GM23248 (cell line): ENCODE measurements around the gene TMEM273. TPM values are rescaled to one million over a fixed set of nuclear protein-coding genes. Genes with fewer than 3 reads are reported as not detected.

Experiments used
- DNase-seq: peaks from one replicate; pipeline ENCODE4 v3.0.0-alpha.2; 2015
- H2AFZ ChIP-seq: fragments of 200-600 bp; sonication (generic); 2 replicates; pipeline ENCODE4 v1.6.1; 2016; ENCODE audit warnings: antibody characterized with exemption
- H3F3A ChIP-seq: fragments of 200-600 bp; sonication (generic); 2 replicates; pipeline ENCODE4 v1.6.1; 2016; ENCODE audit warnings: mild to moderate bottlenecking, antibody characterized with exemption, mixed run types; ENCODE audit not compliant: insufficient read depth
- H3K27ac ChIP-seq: fragments of 200-600 bp; sonication (generic); 2 replicates; pipeline ENCODE4 v1.5.1; 2016; ENCODE audit warnings: mild to moderate bottlenecking
- H3K27me3 ChIP-seq: fragments of 200-600 bp; sonication (generic); replicated peaks from 2 replicates; pipeline ENCODE4 v1.6.1; 2016; ENCODE audit warnings: mild to moderate bottlenecking; ENCODE audit not compliant: insufficient read depth
- H3K36me3 ChIP-seq: fragments of 200-600 bp; sonication (generic); 2 replicates; pipeline ENCODE4 v1.6.1; 2016; ENCODE audit warnings: low read depth, mild to moderate bottlenecking
- H3K4me1 ChIP-seq: fragments of 200-600 bp; sonication (generic); 2 replicates; pipeline ENCODE4 v1.6.1; 2016; ENCODE audit warnings: mild to moderate bottlenecking; ENCODE audit not compliant: insufficient read depth
- H3K4me2 ChIP-seq: fragments of 200-600 bp; sonication (generic); one replicate; pipeline ENCODE4 v1.6.1; 2016; ENCODE audit warnings: mild to moderate bottlenecking; ENCODE audit not compliant: unreplicated experiment
- H3K4me3 ChIP-seq: fragments of 200-600 bp; sonication (generic); 2 replicates; pipeline ENCODE4 v1.5.1; 2016; ENCODE audit warnings: mild to moderate bottlenecking
- H3K79me2 ChIP-seq: fragments of 200-600 bp; sonication (generic); 2 replicates; pipeline ENCODE4 v1.6.1; 2016; ENCODE audit warnings: mild to moderate bottlenecking; ENCODE audit not compliant: insufficient read depth
- H3K9ac ChIP-seq: fragments of 200-600 bp; sonication (generic); 2 replicates; pipeline ENCODE4 v1.6.1; 2016; ENCODE audit warnings: mild to moderate bottlenecking
- H3K9me2 ChIP-seq: fragments of 200-600 bp; sonication (generic); 2 replicates; pipeline ENCODE4 v1.6.1; 2016; ENCODE audit warnings: mixed run types, mild to moderate bottlenecking, moderate library complexity; ENCODE audit not compliant: insufficient read depth
- H3K9me3 ChIP-seq: fragments of 200-600 bp; sonication (generic); one replicate; pipeline ENCODE4 v1.6.1; 2017; ENCODE audit warnings: low read depth
- H4K20me1 ChIP-seq: fragments of 200-600 bp; sonication (generic); 2 replicates; pipeline ENCODE4 v1.6.0; 2016; ENCODE audit not compliant: insufficient read depth
- EZH2 ChIP-seq: fragments of 200-600 bp; sonication (generic); IDR thresholded peaks from 2 replicates; pipeline ENCODE4 v1.6.1; 2018; ENCODE audit warnings: antibody characterized with exemption, mild to moderate bottlenecking; ENCODE audit not compliant: insufficient read depth, poor library complexity, severe bottlenecking
- EZH2phosphoT487 ChIP-seq: fragments of 200-600 bp; sonication (generic); IDR thresholded peaks from 2 replicates; pipeline ENCODE4 v1.6.1; 2018; ENCODE audit warnings: antibody characterized with exemption, moderate library complexity, mild to moderate bottlenecking, low read depth; ENCODE audit not compliant: insufficient read depth
- WGBS, 2 experiments: methylation state at CpG; one replicate each; pipeline ENCODE4 v1.1.6; 2015 to 2017; ENCODE audit warnings: low lambda C conversion rate in 2 of 2, low coverage in 1 of 2; ENCODE audit errors: missing lambda C conversion rate in 2 of 2; 5-methylcytosine and 5-hydroxymethylcytosine counted together
- in situ Hi-C: fragments of 300-500 bp; cut with MboI; formaldehyde crosslinking; loops from 2 replicates; pipeline ENCODE4 v1.15.0; 2020
- polyA plus RNA-seq: library from polyadenylated mRNA; unstranded; fragments of >200 nt; fragmentation: Nextera tagmentation; extraction: Ambion mirVana; gene quantifications from 2 replicates; pipeline ENCODE4 v1.2.1, GENCODE V29; 2016
- total RNA-seq: library from RNA; depleted of rRNA; stranded (reverse); fragments of >200 nt; shearing (Covaris generic); gene quantifications from 2 replicates; pipeline ENCODE4 v1.2.3, GENCODE V29; 2014

The TMEM273 gene
- total and polyA plus RNA-seq, 2 experiments from 2014 or later, result not detected

GRCh38 chr10:49194212-49194920, 6.2 kb upstream of the TMEM273 start:
- in situ Hi-C loops, result no loop called here
- WGBS, 2 experiments, result 65 to 70% methylated on average over 8 of the region's 8 CpGs
- TF ChIP-seq EZH2 (no peak), EZH2phosphoT487 (no peak)
- Histone ChIP-seq H3K27ac (no peak overlapping the region), H2AFZ (no peak overlapping the region), H3K79me2 (no peaks in the 10 kb centered on the region), H3K4me2 (no peak overlapping the region), H3K27me3 (no peaks in the 10 kb centered on the region; the same call in 1 of the 2 replicates), H3K4me1 (no peaks in the 10 kb centered on the region), H3K9me3 (no peaks in the 10 kb centered on the region), H3K9ac (no peak overlapping the region), H3F3A (no peaks in the 10 kb centered on the region), H3K4me3 (no peak overlapping the region), H4K20me1 (no peaks in the 10 kb centered on the region), H3K9me2 (no peaks in the 10 kb centered on the region), H3K36me3 (no peaks in the 10 kb centered on the region)
- no peak for DNase-seq

GRCh38 chr10:49191349-49191748, 3.2 kb upstream of the TMEM273 start:
- Histone ChIP-seq H3K27ac (no peak overlapping the region), H2AFZ (no peak overlapping the region), H4K20me1 (no peaks in the 10 kb centered on the region), H3K27me3 (peaks cover 4% of the 10 kb centered on the region; the same call in 1 of the 2 replicates), H3K4me1 (no peaks in the 10 kb centered on the region), H3K4me2 (no peak overlapping the region), H3K79me2 (no peaks in the 10 kb centered on the region), H3F3A (no peaks in the 10 kb centered on the region), H3K36me3 (no peaks in the 10 kb centered on the region), H3K9ac (no peak overlapping the region), H3K9me3 (no peaks in the 10 kb centered on the region), H3K9me2 (no peaks in the 10 kb centered on the region), H3K4me3 (no peak overlapping the region)
- WGBS, 2 experiments, result 93 to 98% methylated on average over 1 of the region's 1 CpG
- in situ Hi-C loops, result no loop called here
- DNase-seq, result no peak
- TF ChIP-seq EZH2phosphoT487 (no peak), EZH2 (no peak)

GRCh38 chr10:49189422-49189821, 1.2 kb upstream of the TMEM273 start:
- no peaks in the 10 kb centered on the region for H3K9me3 ChIP-seq
- H3K79me2 ChIP-seq, result no peaks in the 10 kb centered on the region
- DNase-seq, result no peak
- in situ Hi-C loops, result no loop called here
- 78 to 85% methylated on average over 6 of the region's 6 CpGs for WGBS, 2 experiments
- H3K4me1 ChIP-seq, result no peaks in the 10 kb centered on the region
- no peaks in the 10 kb centered on the region for H3K36me3 ChIP-seq
- TF ChIP-seq EZH2, result no peak
- no peak for TF ChIP-seq EZH2phosphoT487
- no peak overlapping the region for H3K9ac ChIP-seq
- no peak overlapping the region for H3K27ac ChIP-seq
- no peaks in the 10 kb centered on the region for H4K20me1 ChIP-seq
- H3K27me3 ChIP-seq, result peaks cover 4% of the 10 kb centered on the region; the same call in 1 of the 2 replicates
- no peak overlapping the region for H3K4me2 ChIP-seq
- H3K4me3 ChIP-seq, result no peak overlapping the region
- no peaks in the 10 kb centered on the region for H3K9me2 ChIP-seq
- H3F3A ChIP-seq, result no peaks in the 10 kb centered on the region
- no peak overlapping the region for H2AFZ ChIP-seq

GRCh38 chr10:49187044-49187484, 1.1 kb downstream of the TMEM273 start:
- Histone ChIP-seq H3K9me3 (no peaks in the 10 kb centered on the region), H3K36me3 (no peaks in the 10 kb centered on the region), H3K27ac (no peak overlapping the region), H3K27me3 (peaks cover 4% of the 10 kb centered on the region; the same call in 1 of the 2 replicates), H3F3A (no peaks in the 10 kb centered on the region), H3K4me3 (no peak overlapping the region), H3K9ac (no peak overlapping the region), H3K79me2 (no peaks in the 10 kb centered on the region), H3K4me2 (no peak overlapping the region), H3K4me1 (no peaks in the 10 kb centered on the region), H4K20me1 (no peaks in the 10 kb centered on the region), H2AFZ (no peak overlapping the region), H3K9me2 (no peaks in the 10 kb centered on the region)
- TF ChIP-seq EZH2phosphoT487, result no peak
- no peak for TF ChIP-seq EZH2
- in situ Hi-C loops, result no loop called here
- WGBS, 2 experiments, result 43 to 45% methylated on average over 8 of the region's 8 CpGs
- no peak for DNase-seq
